ENCODE results near the gene KAZN. TPM values are rescaled to one million over a fixed set of nuclear protein-coding genes. Genes with fewer than 3 reads are reported as not detected.
A peak's percentile ranks its signal among the peaks of the same experiment; 100 is the strongest.

Gene KAZN
- total RNA-seq, 1 donor from 2014 or later, result 21.2 TPM

DNA sequence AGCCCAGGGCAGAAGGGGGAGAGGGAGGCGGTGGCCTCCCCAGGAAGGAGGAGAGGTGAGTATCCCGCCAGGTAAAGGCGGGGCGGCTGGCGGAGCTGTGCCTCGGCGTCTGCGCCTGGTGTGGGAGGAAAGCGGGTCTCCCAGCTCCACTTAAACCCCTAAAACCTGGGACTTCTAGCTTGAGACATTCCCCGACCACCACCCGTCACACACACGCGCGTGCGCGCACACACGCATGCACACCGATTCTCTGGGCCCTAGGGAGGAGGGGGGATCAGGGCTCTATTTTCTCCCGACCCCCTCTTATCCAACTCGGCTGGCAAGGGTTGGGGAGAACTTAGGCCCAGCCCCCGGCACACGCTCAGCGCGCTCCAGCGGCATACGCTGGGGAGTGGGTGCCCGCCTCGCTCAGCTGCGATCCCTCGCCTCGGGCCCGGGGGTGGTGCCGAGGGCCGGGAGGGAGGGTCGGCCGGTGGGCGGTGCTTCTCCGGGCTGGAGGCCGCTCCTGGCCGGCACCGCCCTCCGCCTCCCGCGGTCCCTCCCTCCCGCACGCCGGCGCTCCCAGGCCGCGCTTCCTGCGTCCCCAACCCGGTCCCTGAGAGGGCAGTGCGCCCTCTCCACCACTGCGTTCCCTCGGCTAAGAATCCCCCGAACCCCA is 554.8 kb downstream of the KAZN start, which contains the start of gene TMEM51:
TMEM51 (plus strand) TSS at position 564 of the 658 bp plus-strand sequence. CDS start 61,341 bp downstream, outside the sequence.
- Histone ChIP-seq H3K36me3 (no peaks in the 10 kb centered on the region), H3K27ac (peak within 1 kb of the TSS; percentile 93), H3K9me3 (no peaks in the 10 kb centered on the region), H3K4me3 (peak within 1 kb of the TSS; percentile 77), H3K4me1 (peaks cover 39% of the 10 kb centered on the region), H3K27me3 (ENCODE audit: low read depth) (no peaks in the 10 kb centered on the region)
- intact Hi-C loops (cut with DNase I), result no loop called here
- DNase-seq, result peak; percentile 79
- TF ChIP-seq, protein P1, sequence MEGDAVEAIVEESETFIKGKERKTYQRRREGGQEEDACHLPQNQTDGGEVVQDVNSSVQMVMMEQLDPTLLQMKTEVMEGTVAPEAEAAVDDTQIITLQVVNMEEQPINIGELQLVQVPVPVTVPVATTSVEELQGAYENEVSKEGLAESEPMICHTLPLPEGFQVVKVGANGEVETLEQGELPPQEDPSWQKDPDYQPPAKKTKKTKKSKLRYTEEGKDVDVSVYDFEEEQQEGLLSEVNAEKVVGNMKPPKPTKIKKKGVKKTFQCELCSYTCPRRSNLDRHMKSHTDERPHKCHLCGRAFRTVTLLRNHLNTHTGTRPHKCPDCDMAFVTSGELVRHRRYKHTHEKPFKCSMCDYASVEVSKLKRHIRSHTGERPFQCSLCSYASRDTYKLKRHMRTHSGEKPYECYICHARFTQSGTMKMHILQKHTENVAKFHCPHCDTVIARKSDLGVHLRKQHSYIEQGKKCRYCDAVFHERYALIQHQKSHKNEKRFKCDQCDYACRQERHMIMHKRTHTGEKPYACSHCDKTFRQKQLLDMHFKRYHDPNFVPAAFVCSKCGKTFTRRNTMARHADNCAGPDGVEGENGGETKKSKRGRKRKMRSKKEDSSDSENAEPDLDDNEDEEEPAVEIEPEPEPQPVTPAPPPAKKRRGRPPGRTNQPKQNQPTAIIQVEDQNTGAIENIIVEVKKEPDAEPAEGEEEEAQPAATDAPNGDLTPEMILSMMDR (IDR thresholded peaks at IDR 0.05), result no peak
- peak; percentile 86 to 89 for ATAC-seq

GRCh38 chr1:15153842-15154479 is 555.5 kb downstream of the KAZN start:
- H3K27ac ChIP-seq, result peak overlapping the region; percentile 93
- H3K4me1 ChIP-seq, result peaks cover 45% of the 10 kb centered on the region
- TF ChIP-seq, protein P1 (IDR thresholded peaks at IDR 0.05), result peak; percentile 71
- intact Hi-C loops (cut with DNase I), result no loop called here
- H3K27me3 ChIP-seq (ENCODE audit: low read depth), result no peaks in the 10 kb centered on the region
- peak; percentile 75 for DNase-seq
- no peaks in the 10 kb centered on the region for H3K9me3 ChIP-seq
- no peaks in the 10 kb centered on the region for H3K36me3 ChIP-seq
- H3K4me3 ChIP-seq, result peak overlapping the region; percentile 77
- peak; percentile 65 to 68 for ATAC-seq

DNA sequence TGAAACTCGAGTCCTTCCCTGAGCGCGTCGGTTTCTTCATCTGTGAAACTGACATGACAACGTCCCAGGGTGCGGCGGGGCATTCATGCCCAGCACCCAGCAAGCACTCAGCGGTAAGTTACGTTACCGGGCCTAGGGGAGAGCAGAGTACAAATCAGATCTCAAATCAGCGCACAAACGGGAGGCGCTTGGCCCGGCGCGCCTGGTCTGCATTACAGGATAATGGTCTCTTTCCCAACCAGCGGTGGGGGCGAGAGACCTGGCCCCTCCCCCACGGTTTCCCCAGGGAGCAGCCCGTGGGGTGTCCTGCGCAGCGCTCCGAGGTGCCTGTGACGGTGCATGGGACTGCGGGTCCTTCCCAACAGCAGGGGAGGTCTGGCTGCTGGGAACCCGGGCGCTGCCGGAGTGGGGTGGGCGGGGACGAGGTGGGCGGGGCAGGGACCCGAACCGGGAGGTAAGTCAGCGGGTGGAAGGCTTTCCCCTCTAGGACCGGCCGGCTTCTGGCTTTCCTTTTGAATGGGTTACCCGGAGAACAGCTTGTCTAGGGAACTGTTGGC is 556.1 kb downstream of the KAZN start:
- peak in 1 of 2 donors; percentile 13 for ATAC-seq
- Histone ChIP-seq H3K27ac (peak overlapping the region; percentile 93), H3K4me1 (peaks cover 51% of the 10 kb centered on the region)

GRCh38 chr1:15155191-15155590 is 556.7 kb downstream of the KAZN start:
- no peaks in the 10 kb centered on the region for H3K9me3 ChIP-seq
- no peaks in the 10 kb centered on the region for H3K27me3 ChIP-seq (ENCODE audit: low read depth)
- H3K4me3 ChIP-seq, result peak overlapping the region; percentile 77
- H3K27ac ChIP-seq, result peak overlapping the region; percentile 16
- TF ChIP-seq, protein P1 (IDR thresholded peaks at IDR 0.05), result no peak
- intact Hi-C loops (cut with DNase I), result no loop called here
- peaks cover 56% of the 10 kb centered on the region for H3K4me1 ChIP-seq
- no peak for DNase-seq
- no peaks in the 10 kb centered on the region for H3K36me3 ChIP-seq
- ATAC-seq, result no peak

More for the DNA sequence above, 556.1 kb downstream of the KAZN start:
- H3K36me3 ChIP-seq, result no peaks in the 10 kb centered on the region
- intact Hi-C loops (cut with DNase I), result no loop called here
- DNase-seq, result peak; percentile 55
- H3K27me3 ChIP-seq (ENCODE audit: low read depth), result no peaks in the 10 kb centered on the region
- TF ChIP-seq, protein P1 (IDR thresholded peaks at IDR 0.05), result no peak
- H3K4me3 ChIP-seq, result peak overlapping the region; percentile 77
- H3K9me3 ChIP-seq, result no peaks in the 10 kb centered on the region

DNA sequence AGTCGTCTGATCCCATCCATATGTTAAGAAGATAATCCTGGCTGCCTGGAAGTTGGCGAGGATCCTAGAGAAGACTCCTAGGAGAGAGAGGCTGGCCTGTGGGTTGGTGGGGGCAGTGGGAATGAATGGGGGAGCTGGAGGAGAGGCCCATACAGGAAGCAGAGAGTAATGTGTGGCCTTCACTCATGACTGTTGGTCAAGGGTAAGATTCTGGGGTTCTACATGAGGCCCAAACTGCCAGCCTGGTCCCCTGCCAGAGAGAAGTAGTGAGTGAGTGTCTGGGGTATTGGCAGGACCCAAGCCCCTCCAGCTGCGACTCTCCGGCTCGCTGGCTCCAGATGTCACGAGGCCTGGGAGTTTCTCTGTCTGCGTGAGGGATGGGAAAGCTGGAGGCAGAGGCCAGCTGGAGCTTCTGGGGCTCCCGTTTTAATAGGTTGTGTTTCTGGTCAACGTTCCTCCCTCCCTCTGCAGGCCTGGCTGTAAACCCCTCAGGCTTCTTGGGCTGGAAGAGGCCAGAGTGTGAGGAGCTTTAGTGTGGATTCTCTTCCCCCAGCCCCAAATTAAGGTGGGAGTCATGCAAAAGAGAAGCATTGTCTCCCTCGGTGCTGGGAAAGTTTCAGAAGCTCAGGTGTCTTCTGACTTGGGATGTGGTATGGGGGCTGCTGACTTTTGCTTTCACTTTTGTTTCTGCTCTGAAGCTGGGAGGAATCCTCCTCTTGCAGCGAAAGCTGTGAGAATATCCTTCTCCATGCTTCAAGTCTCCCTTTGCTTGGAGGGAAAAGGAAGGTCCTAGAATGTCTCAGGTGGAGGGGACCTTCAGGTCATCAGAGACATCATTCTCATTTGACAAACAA is 557.6 kb downstream of the KAZN start:
- Histone ChIP-seq H3K27ac (peak overlapping the region; percentile 56), H3K9me3 (no peaks in the 10 kb centered on the region), H3K27me3 (ENCODE audit: low read depth) (no peaks in the 10 kb centered on the region), H3K36me3 (no peaks in the 10 kb centered on the region), H3K4me3 (peak overlapping the region; percentile 29), H3K4me1 (peaks cover 66% of the 10 kb centered on the region)
- intact Hi-C loops (cut with DNase I), result no loop called here
- ATAC-seq, result no peak
- DNase-seq, result no peak
- TF ChIP-seq, protein P1 (IDR thresholded peaks at IDR 0.05), result no peak
